ENCODE measurements around the gene SLC22A16.

Gene SLC22A16

GRCh38 chr6:110404607-110405006 lies 71.8 kb downstream of the SLC22A16 start:
- no peak for DNase-seq (ENCODE audit: low spot score)

- DNase-seq (ENCODE audit: low spot score) = no peak
Measured at GRCh38 chr6:110401585-110402176, 74.7 kb downstream of the SLC22A16 start.

DNA sequence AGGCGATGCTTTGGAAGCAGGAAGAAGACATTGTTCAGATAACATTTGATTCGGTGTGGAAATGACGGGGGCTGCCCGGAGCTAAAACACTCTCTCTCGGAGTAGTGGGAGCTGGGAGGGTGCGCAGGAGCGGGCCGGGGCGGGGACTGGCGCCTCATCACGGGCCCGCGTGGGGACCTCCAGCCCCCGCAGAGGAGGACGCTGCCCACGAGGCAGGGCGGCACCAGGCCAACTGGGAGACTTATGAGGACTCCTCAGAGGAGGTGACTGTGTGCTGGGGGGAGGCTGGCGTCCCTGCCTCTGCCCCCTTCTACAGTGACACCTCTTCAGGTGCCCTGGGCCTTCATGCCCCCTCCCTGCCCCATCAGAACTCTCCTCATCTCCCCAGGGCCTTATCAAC lies 76.2 kb downstream of the SLC22A16 start:
- no peak for DNase-seq (ENCODE audit: low spot score)

GRCh38 chr6:110399219-110400071 lies 77.0 kb downstream of the SLC22A16 start:
- no peak for DNase-seq (ENCODE audit: low spot score)

- no peak for DNase-seq (ENCODE audit: low spot score)
Measured at GRCh38 chr6:110398778-110399177, 77.6 kb downstream of the SLC22A16 start.

GRCh38 chr6:110395221-110395620 lies 81.2 kb downstream of the SLC22A16 start:
- no peak for DNase-seq (ENCODE audit: low spot score)

DNA sequence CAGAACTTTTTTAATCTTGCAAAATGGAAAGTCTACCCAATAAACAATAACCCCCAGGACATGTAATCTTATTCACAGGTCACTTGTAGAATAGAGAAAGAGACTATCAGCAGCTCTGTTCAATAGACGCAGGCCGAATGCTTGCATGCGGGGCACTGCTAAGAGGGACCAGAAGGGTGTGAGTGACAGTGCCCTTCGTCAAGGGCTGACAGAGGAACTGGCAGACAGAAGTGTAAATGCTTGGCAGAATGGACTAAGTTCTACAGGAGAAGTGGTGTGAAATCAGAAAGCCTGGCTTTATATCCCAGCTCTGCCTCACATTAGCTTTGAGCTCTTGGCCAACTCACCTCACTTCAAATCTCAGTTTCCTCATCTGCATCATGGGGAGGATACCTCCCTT lies 82.0 kb downstream of the SLC22A16 start:
- no peak for DNase-seq (ENCODE audit: low spot score)

DNA sequence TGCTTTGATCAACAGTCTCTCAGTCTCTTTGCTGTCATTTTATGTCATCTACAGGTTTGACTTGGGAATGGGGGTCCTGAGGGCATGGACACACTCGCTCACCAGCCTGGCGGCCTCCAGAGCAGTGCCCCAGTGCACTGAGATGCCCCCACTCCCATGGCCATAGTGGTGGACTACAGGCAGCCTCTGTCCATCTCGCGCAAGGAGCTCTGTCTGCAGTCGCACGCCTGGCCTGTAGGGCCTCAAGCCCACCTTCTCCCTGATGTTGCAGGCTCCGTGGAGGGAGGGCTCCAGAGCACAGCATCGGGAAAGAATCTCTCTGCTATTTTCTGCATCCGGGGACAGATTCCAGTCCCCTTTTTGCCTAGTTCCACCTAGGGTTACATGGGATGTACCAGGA lies 83.7 kb downstream of the SLC22A16 start:
- DNase-seq (ENCODE audit: low spot score) = no peak

GRCh38 chr6:110390404-110390803 lies 86.0 kb downstream of the SLC22A16 start:
- no peak for DNase-seq (ENCODE audit: low spot score)

- no peak for DNase-seq (ENCODE audit: low spot score)
Measured at GRCh38 chr6:110389689-110390382, 86.6 kb downstream of the SLC22A16 start.

DNA sequence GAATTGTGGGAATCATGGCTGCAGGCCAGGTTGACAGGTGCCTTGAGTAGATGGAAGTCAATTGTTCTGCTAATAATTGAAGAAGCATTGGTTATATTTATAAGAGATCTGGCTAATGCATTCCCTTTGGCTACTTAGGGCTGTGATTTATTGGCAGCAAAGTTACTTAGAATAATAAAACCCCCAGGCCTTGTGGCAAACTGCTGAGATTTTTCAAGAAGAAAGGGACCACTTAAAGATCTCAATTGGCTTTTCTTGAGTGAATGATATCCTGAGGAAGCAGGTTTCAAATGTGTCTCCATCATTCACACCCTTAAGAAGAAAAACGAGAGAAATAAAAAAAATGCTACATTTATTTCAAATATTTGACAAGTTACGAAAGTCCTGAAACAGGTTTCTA lies 88.4 kb downstream of the SLC22A16 start:
- DNase-seq (ENCODE audit: low spot score) = no peak

DNA sequence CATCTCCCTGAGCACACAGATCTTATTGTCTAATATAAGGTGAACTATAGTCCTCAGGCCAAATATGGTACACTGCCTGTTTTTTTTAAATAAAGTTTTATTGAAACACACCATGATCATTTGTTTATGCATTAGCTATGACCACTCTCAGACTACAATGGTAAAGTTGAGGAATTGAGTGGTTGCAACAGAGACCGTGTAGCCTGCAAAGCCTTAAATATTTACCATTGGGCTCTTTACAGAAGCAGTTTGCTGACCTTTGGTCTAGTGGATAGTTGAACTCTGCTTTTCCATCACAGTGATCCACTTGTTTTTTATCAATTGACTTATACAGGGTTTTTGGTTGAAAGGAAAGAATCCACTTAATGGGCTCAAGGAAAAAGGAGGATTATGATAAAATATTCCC lies 91.0 kb downstream of the SLC22A16 start:
- DNase-seq (ENCODE audit: low spot score) = no peak

GRCh38 chr6:110378552-110378951 lies 97.9 kb downstream of the SLC22A16 start:
- DNase-seq (ENCODE audit: low spot score) = no peak

Measured in hematopoietic multipotent progenitor cell treated with erythropoietin and hydrocortisone succinate and interleukin-3 and kit ligand, for 17 days (in vitro differentiated cells).